GM19463 (cell line): ENCODE measurements around the gene SULF2.
"Not testable (repeated sequence)": the region's sequence is repeated elsewhere in the genome, so short reads cannot be mapped to it uniquely, and the experiment has no call there.

ENCODE experiments used
- ATAC-seq: cut with Tn5 transposase; IDR thresholded peaks from one replicate; pipeline ENCODE4 v1.9.1; 2021; ENCODE audit warnings: mild to moderate bottlenecking, moderate library complexity; ENCODE audit not compliant: unreplicated experiment

The SULF2 gene

DNA sequence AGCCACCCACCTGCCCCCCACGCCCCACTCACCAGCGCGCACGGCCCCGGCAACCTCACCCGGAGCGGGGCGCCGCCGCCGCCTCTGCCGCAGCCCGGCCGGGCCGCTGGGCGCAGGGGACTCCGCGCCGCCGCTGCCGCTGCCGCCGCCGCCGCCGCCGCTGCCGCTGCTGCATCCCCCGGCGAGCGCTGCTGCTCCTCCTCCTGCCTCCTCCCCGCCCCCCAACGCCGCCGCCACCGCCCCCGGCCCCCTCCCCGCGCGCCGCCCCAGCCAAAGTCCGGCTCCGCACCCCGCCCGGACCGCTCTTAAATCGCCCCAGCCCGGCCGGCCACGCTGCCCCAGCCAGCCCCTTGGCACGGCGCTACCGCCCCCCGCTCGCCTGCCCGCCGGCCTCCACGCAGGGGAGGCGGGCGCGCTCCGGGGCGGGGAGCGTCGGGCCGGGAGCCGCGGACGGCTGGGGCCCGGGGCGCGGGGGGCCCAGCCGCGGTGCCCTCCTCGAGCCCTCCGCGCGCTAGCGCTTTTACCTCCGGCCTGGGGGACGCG, at the start of gene SULF2:
TSS of gene SULF2 (minus strand) at position 171 of the 543 bp plus-strand sequence. CDS start 28,118 bp downstream, outside the sequence.
- no peak for ATAC-seq

DNA sequence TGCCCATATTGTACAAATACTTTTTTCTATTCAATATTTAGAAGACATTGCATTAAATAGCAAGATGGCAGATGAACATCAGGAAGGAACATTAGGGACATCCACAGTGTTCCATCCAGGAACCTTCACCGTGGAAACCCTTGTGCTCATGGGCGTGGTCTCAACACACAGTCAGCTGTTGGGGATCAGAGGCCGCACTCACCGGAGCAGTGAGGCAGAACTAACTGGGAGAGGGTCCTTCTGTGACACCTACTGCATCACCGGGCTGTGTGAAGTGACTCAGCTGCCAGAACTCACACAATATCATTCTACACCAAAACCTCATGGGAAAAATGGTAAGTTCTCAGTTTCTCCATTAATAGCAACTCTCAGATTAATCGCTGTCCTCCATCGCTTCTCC, 46.4 kb upstream of the SULF2 start:
- ATAC-seq: not testable (repeated sequence)

GRCh38 chr20:47826716-47827115, 41.4 kb upstream of the SULF2 start:
- ATAC-seq: not testable (repeated sequence)

DNA sequence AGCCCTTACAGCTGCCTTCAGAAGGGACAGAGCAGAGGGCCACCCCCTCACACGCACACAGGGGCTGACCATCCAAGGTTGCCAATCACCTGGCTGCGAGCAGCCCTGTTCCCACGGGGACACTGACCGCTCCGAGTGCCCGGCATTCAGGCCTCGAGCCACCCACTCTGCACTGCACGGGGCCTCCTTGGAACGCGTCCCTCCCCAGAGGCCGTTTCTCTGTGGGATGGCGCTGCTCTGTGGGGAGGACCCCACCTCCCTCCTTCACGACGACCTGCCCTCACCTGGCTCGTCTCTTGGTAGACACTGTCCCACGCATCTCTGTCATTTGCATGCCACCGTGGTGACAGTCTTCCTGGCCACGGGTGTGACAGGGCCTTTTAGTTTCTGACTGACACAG, 40.7 kb upstream of the SULF2 start:
- not testable (repeated sequence) for ATAC-seq

DNA sequence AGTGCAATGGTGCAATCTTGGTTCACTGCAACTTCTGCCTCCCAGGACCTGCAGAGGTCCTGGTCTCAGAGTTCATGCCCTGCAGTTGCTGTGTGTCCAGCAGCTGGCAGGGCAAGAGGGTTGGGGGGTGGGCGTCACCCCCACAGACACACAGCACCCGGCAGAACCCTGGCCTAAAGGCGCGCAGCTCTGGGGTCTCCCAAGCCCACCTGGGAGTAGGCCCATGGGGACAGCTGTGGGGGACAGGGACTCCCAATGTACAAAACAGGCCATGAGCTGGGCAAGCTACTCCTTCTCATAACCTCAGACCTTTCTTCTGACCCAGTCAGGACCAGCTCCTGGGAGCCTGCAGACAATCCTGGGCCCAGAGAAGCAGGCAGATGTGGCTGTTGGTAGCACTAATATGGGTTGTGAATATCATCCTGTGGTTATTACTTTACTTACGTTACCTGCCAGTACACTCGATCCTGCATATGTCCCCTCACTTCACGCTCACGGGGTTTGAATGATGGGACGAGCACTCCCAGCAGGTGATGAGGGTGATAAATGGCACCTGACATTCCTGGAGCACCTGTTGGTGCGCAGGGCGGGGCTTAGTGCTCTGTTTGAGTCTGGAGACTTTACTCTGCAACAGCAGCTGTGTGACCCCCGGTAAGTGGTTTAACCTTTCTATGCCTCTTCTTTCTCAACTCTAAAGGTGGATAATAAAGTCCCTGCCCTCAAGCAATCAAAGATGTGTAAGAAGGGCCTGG, 39.9 kb upstream of the SULF2 start:
- ATAC-seq: no peak

- ATAC-seq: not testable (repeated sequence)
Measured at GRCh38 chr20:47823941-47824340, 38.7 kb upstream of the SULF2 start.

DNA sequence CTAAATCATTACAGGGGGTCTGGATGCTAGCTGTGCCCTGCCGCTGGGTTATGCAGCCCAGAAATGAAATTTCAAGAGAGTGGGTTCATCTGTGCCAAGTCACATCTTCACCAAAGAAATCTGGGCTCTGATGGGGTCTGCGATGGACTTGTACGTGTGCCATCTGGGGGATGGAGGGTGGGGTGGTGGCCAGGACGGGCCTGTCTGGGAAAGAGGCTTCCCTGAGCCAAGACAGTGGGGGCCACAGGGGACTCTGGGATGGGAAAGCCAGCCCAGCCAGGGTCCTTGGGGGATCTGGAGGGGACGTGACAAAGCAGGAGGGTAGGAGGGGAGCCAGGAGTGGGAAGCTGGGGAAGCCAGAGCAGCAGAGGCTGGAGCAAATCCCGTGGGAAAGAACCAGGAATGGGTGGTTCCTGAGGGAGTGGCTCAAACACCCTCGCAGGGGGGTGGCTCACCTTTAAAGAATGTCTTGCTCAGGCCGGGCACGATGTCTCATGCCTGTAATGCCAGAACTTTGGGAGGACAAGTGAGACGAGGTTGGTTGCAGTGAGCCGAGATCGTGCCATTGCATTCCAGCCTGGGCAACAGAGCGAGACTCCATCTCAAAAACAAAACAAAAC, 36.3 kb upstream of the SULF2 start:
- ATAC-seq: no peak

DNA sequence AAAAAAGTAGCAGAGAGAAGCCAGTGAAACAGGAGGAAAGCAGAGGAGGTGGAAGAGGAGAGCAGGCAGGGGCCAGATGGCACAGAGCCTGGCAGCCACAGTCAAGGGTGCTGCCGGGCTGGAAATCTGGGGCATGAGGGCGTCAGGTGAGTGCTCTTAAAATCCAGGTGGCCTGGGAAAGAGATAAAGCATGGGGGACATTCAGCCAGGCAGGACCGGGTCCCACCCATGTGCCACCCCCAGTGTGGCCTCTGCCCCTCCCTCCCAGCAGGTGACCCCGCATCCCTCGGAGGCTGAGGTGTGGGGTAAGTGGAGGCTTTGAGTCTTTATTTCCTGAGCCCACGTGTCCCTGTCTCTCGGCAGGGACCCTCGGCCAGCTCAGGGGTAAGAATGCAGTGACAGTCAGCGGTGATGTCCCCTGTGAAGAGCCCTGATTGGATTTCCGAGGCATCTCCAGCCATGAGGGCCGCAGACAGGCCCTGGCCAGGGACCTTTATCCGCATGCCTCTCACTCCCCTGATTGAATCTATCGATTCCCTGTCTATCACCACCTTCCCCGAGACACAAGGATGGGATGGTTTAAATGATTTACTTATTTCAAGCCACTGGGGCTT, 33.8 kb upstream of the SULF2 start:
- ATAC-seq: no peak

DNA sequence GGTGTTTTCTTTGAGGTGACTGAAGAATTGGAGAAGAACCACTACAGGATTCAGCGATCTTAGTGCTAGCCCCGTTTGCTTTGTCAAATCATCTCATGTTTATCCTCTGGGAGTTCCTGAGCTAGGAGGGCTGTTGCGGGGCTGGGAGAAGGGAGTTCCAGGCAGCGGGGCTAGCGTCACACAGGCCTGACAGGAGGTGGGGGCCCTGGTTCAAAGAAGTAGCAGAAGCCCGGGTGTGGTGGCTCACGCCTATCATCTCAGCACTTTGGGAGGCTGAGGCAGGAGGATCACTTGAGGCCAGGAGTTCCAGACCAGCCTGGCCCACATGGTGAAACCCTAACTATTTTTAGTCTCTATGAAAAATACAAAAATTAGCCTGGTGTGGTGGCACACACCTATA, 33.2 kb upstream of the SULF2 start:
- ATAC-seq: no peak

DNA sequence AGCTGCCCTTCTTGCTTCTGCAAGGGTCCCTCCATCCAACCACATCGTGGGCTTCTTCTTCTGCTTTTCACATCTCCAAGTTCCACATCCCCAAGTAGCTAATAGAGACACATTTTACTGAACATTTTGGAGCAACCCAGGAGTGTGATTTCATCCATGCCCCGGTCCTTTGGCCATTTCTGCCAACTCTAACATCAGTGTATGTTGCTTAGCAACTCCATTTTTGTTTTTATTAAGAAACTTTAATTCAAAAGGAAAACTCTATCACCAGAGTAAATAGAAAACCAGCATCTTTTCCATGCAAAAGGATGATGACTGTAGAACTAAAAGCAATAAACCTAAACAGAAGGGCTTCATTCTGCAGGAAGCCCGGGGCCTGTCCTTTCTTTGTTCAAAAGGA, 32.7 kb upstream of the SULF2 start:
- ATAC-seq: no peak

GRCh38 chr20:47817573-47817972, 32.3 kb upstream of the SULF2 start:
- no peak for ATAC-seq

DNA sequence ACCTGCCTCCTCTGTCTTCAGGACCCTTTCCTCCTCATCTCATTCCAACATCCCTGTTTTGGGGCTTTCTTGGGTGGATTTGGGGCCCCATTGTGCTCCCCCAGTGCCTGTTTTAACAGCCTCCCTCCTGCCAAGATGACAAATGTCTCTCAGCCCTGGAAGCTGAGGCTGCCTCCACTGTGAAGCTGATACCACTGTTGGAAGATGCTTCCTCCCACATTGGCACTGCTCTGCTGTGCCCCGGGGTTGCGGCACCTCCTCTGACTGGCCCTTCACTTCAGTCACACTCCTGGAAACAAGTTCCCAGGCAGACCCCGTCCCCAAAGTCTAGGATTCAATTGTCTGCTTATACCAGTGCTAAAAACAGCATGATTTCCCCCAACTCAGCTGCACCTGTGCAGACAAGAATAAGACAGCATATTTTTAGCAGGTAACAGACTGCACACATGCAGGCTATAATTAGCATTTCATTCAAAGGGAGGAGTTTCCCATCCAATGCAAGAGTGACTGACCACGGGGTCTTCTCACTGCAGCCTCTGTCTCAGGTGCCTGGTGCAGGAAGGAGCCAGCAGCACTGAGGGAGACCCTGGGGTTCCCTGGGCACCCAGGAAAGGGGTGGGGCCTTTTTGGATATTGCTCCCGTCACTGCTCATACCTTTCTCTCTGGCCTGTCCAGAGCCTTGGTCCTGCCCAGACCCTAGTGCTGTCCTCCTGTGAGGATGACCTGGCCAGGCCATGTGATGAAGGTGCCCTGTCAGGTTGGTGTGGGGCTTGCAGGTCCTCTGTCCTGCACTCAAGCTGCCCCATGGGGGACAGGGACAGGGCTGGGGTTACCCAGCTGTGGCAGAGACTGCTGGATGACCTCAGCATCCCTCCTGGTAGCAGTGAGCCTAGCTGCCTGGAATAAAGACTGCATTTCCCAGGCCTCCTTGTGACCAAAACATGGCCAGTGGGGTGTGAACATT, 31.5 kb upstream of the SULF2 start:
- ATAC-seq: no peak

- no peak for ATAC-seq
Measured at GRCh38 chr20:47815866-47816265, 30.6 kb upstream of the SULF2 start.

DNA sequence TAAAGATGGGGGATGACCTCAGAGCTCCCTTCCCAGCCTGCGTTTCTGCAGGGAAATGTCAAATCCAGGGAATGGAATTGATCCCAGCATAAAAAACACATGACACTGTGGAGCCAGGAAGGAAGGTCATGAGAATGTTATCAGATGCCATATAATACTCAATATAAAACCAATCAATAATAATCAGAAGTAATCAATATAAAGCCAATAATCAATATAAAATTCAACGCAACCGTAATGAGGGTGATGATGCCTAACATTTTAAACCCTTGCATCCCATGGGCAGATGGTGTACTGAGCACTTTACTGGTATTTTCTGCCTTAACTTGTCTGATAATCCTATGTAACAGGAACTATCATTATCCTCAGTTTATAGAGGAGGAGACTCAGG, 30.1 kb upstream of the SULF2 start:
- no peak for ATAC-seq

- ATAC-seq: no peak
Measured at GRCh38 chr20:47814632-47815415, 29.5 kb upstream of the SULF2 start.

- no peak for ATAC-seq
Measured at GRCh38 chr20:47810721-47811347, 25.6 kb upstream of the SULF2 start.

- no peak for ATAC-seq
Measured at GRCh38 chr20:47810116-47810677, 24.9 kb upstream of the SULF2 start.

GRCh38 chr20:47809161-47809960, 24.1 kb upstream of the SULF2 start:
- ATAC-seq: no peak
